GM21381 (cell line): ENCODE results near the gene HOXA1.

ENCODE experiments used
- ATAC-seq: cut with Tn5 transposase; IDR thresholded peaks from one replicate; pipeline ENCODE4 v1.9.1; 2021; ENCODE audit warnings: mild to moderate bottlenecking, moderate library complexity; ENCODE audit not compliant: unreplicated experiment

The HOXA1 gene

GRCh38 chr7:27094304-27095049 lies 1.3 kb downstream of the HOXA1 start:
- no peak for ATAC-seq

- no peak for ATAC-seq
Observed at GRCh38 chr7:27093184-27093895, 2.5 kb downstream of the HOXA1 start.

- ATAC-seq = no peak
Observed at GRCh38 chr7:27092819-27093110, 3.0 kb downstream of the HOXA1 start.

DNA sequence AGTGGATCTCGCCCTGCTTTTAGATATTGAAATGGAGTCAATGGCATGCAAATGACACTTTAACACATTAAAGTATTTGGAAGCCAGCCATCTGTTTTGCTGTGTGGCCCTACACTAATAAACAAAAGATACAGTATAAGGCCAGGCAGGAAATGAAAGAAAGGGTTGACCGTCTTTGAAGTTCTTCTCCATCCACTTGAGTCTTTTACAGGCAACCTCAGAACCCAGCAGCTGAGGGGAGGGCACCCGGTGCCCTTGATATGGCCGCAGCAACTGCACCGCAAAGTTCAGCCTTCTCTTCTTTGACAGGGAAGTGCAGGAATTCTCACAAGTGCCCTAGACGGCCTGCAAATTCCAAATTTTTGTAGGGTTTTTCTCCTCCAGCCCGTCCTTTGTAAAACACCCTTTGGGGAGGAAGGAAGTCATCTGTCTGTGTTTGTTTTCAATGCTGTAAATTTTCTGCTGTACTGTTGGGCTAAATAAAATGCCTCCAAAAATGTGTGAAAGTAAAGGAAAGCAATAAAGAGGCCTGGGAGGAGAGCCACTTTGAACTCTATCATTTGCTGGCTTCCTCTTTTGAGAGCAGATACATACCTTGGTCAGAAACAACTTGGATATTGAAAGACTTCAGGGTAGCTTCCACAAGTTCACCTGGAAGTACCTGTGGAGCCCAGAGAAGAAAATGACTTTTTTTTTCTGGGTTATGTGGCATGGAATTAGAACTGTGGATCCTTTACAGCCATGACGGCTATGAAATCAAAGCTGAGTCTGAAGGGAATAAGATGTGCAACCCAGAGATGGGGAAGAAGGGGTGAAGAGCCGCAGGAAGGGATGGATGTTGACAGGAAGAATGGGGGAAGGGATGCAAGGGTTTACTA lies 3.6 kb downstream of the HOXA1 start:
- no peak for ATAC-seq

GRCh38 chr7:27091105-27091504 lies 4.7 kb downstream of the HOXA1 start:
- no peak for ATAC-seq

- ATAC-seq = no peak
Observed at GRCh38 chr7:27088002-27088922, 7.5 kb downstream of the HOXA1 start.

DNA sequence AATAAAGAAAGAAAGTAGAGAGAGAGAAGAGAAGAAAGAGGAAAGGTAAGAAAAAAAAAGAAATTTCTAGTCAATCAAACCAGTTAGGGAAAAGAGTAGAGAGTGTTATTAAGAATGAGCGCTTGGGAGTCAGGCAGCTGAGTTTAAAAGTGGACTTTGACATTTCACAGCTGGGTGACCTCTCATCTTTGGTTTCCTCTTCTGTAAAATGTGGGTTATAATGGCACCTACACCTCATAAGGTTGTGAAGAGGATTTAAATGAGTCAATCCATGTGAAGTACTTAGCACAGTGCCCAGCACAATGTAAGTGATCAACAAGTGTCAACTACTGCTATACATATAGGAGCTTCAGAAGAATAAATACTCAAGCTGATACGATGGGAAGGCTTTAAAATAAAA lies 12.2 kb downstream of the HOXA1 start:
- no peak for ATAC-seq

GRCh38 chr7:27082171-27082570 lies 13.6 kb downstream of the HOXA1 start:
- ATAC-seq = no peak

DNA sequence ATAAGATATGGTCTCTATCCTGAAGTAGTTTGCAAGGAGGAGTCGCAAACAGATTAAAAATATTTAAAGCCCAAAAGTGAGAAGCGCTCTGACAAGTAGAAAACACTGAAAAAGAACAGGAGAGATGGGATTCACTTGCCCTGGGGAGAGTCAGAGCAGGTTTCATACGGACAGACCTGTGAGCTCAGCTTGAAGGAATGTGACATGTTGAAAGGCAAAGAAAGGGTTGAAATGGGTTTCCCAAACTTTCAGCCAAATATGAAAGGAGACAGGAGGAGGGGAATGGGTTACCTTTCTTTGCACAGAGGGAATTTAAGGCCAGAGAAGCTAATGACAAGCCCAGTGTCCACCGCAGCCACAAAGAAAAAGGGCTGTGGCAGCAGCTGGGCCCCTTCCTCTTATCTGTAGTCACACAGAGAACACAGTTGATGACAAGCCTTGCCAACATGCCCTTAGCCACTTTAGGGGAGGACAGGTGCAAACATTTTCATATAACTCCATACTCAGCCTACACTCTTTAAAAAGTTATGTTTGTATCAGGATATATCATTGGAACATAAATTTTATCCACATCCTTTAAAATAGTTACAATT lies 14.9 kb downstream of the HOXA1 start:
- no peak for ATAC-seq

DNA sequence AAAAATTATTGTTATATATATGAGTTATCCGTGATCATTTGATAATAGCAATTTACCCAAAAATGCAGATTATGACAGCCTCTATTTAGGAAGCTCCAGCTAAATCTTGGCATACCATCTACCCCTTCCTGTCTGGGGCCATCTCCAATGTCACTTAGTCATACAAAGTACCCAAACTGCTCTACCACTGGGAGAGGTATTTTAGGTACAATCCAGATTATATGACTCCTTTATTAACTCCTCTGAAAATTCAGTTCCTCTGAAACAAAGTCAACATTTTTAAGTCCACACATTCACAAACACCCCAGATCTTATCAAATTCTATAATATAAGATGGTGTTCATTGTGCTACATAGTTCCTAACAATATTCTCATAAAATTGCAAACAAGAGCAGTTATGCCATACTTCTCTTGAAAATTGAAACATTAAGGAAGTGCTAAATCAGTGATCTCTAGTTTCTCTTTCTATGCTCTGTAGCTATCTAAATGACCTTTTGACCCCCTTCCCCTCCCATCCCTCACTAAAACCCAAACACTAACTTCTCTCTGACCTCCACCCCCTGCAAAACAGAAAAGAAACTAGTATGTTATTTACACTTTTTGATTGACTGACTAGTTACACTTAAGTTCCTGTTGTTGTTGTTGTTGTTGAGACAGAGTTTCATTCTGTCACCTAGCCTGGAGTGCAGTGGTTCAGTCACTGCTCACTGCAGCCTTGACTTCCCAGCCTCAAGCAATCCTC lies 16.4 kb downstream of the HOXA1 start:
- peak; percentile 55 for ATAC-seq

DNA sequence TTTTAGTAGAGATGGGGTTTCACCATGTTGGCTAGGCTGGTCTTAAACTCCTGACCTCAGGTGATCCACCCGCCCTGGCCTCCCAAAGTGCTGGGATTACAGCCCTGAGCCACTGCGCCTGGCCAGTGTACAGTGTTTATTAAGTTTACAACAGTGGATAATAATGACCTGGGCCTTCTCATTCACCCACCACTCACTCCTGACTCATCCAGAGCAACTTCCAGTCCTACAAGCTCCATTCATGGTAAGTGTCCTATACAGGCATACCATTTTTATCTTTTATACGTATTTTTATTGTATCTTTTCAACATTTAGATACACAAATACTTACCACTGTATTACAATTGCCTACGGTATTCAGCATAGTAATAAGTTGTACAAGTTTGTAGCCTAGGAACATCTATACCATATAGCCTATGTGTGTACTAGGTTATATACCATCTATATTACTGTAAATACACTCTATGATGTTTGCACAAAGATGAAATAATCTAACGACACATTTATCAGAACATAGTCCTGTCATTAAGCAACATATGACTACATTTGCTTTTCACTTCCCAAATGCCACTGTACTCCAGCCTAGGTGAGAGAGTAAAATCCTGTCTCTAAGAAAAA lies 17.1 kb downstream of the HOXA1 start:
- no peak for ATAC-seq

DNA sequence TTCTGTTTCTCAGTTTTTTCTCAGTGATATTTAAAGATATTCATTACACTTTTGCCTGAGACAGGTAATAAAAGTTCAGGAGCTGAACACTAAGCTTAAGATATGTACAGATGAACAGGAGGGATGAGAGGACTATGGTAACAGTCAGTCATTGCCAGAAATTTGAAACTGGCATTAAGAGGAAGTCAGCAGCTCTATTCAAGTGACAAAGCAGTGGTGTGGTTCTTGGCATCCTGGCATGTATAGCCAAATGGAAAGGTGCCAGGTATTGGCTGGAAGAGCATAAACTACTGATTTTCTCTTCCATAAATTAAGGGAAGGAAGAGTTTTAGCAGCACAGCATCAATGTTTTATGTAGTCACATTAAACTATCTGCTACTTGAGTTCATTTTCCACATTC lies 22.7 kb downstream of the HOXA1 start:
- no peak for ATAC-seq

DNA sequence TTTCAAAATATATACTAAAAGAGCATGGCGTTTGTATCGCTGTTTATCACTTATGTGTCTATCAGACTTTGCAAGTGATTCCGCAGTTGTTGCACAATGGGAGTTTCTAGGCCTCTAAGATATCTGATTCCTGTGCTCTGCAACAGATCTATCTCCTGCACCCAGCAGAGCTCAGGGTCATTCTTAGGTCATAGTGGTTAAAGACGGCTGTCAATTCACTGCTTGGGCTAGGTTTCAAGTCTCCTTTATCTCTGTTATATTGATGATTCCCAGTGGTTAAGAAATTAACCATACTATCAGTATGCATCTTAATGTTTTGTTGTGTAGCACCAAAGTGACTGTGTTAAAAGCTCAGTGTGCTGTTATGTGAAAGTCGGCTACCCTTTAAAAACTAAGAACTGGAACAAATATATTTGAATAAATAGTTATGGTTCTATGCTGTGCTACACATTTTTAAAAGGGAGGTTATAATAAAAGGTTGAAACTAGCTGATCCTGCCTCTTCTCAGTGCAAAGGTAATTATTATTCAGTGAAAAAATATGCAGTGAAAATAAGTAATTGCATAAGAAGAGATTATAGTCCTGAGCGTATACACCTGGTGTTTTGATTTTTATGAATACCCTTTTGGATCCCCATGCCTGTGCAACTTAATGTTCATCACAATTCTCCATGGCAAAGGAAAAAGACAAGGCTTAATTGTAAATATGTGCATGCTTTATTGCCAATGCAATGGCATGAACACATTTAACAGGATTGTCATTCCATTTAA lies 24.0 kb downstream of the HOXA1 start:
- ATAC-seq = no peak

DNA sequence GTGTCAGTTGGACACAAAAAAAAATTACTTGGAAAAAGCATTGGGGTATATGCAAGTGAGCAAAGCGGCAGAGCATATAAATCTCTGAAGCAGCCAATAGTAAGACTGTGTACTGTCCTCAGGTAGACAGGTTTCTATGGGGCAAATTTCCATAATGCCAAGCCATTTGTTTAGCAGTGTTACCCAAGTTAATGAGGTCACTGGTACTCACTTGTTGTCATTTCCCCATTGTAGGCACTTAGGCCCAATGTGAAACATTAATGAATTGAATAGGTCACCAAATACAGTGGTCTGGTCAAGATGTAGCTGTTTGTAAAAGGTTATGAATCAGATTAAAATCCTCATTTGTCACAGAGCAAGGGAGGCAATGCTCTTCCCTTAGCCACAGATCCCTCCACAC lies 27.5 kb downstream of the HOXA1 start:
- no peak for ATAC-seq

DNA sequence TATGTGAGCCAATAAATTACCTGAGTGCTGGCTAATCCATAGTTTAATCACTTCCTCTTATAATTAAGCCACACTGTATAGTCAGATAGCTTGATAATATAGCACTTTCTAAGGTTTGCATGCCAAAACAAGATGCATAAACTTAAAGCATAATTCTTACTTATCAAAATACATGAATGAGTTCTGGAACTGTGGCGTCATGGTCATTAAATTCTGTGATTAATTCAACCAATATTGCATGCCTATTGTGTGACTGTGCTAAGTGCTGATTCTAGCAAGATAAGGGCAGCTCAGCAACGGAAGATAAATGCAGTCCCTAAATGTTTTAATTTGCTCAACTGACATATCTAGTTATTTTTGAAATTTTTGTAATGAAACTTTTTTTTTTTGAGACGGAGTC lies 29.7 kb downstream of the HOXA1 start:
- no peak for ATAC-seq

- no peak for ATAC-seq
Observed at GRCh38 chr7:27065709-27066108, 30.1 kb downstream of the HOXA1 start.

DNA sequence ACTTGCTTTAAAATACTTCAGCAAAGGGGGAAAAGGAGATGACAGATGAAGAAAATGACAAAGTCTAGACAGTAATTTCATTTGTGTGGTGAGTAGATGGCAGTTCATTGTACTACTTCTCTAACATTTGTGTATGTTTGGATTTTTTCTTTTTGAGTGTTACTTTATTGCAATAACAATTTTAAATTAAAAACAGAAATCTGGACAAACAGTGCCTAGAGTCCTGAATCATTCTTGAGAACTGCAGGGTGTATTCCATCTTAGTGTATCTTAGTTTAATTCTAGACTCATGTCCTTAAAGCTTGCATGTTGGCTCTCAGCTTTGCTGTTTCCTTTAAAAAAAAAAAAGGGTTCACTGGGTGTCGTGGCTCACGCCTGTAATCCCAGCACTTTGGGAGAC lies 31.1 kb downstream of the HOXA1 start:
- no peak for ATAC-seq

DNA sequence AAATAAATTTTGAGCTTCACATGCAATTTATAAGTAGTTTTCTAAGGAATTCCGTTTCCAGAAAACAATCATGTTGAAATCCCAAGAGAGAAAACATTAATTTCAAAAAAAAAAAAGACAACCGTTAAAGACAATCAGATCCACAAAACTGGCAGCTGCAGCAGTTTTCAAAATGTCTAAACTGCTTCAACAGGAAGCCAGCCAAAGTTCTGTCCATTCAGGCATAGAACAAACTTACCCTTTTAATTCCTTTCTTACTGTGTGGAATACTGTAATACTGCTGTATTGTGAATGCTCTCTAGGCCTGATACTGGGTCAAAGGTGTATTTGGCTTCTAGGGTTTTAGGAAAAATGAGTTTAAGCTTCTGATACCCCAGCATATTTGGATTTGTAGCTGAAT lies 31.6 kb downstream of the HOXA1 start:
- ATAC-seq = no peak

DNA sequence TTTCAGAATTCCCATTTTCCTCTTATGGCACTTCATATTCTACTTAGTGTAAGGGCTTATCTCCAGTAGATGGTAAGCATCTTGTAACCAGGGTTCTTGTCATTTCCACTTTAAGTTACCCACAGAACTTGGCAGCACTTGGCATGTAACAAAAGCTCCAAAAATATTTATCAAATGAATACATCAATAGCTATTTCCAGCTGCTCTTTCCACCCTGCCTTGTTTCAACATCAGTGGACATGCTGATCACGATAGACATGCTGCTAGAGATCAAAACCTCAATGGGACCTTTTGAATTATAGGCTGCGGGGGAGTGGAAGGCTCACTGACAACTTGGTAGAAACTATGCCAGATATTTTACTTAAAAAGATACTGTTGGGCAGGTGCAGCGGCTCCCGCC lies 32.9 kb downstream of the HOXA1 start:
- ATAC-seq = no peak
